GF-D8 (cell line): ENCODE results near the gene SNRNP48.

Experiments used
- DNase-seq: peaks from one replicate; lab custom pipeline; 2025; lab: John Stamatoyannopoulos, UW

The SNRNP48 gene

DNA sequence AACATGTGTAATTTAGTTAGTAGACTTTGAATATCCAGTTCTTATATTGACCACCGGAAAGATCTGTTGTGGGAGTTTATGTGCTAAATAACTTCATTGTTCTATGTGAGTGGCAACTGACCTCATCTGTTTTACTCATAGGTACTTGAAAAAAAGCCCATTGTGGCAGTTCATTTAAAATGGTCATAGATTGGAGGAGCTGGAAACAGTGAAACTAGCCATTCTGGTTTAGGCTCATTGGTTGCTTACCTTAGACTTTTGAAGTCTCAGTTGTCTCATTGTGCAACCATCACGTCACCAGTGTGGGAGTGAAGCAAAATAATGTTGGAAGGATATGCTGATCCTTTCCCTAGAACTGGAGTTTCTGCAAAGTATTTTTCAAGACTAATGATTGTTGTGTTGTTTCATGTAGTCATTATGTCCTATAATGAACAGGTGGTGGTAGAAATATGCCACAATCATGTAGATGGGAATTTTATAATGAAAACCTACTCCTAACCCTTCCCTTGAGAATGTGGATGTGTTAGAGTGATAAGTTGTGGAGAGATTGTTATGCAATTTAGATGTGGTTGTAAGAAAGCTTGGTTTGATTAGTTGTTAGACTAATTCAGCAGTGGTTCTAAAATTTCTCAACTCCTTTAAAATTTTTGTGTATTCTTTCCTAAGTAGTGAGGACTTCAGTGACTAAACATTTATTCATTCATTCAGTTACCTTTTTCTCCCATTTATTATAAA, 30.2 kb upstream of the SNRNP48 start:
- no peak for DNase-seq

DNA sequence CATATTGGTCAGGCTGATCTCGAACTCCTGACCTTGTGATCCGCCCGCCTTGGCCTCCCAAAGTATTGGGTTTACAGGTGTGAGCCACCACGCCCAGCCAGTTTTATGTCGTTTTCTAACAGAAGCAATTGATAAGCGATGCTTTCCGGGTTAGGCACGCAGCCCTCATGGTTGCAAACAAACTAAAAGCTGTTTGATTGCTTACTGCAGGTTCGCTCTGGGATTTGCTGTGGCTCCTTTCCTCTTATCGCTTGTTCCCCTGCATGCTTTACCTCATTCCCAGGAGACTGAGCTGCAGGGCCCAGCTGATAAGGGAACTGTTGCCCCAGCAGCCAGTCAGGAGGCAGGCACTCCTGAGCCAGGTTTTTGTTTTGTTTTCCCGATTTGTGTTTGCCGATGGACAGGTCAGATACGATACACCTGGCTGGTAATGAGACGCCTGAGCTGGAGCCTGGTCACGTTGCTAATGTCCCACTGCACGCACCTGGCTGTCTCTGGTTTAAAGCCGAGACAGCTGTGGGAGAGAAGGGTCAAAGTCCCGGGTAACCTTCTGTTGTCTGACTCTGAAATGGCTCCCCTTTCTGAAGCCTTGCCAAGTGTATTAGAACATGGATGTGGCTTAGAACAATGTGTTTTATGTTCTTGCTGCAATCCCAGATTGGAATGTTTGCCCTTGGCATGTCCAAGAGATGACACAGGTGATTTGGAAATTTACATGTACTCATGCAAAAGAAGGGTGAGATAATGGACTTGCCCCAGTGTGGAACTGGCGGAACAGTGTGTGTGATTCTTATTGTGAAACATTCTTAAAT, 28.6 kb upstream of the SNRNP48 start:
- DNase-seq, result no peak

DNA sequence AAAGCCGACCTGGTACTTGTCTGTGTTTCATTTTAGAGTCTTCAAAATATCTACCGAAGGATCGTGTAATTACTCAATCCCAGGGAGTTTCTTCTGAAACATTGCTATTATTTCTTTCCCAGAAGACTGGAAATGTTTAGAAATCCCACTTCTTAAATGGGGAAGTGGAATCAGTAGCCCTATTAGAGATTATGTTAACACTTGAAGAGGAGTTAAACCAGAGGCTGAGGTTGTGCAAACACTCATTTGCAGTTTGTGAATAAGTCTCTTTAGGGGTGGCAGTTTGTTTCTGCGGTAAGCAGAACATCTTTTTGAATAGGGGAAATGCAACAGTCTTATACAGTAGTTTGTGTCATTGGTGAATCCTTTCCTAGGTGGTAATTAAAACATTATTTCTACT, 27.2 kb upstream of the SNRNP48 start:
- no peak for DNase-seq

DNA sequence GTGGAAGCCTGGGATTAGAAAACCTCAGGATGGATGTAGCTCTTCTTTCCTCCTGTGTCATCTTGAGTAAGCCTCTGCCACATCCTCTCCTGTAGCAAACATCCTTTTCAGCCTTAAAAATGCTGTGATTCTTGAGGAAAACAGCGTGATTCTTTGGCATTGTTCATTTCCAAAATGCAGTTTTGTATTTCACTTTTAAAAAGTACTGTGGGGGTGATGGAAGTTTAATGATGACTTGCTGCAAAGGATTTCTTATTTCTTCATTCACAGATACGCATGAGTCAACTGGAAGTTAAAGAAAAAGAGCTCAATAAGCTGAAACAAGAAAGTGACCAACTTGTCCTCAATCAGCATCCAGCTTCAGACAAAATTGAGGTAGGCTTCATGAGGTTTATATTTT, 23.9 kb upstream of the SNRNP48 start:
- DNase-seq, result no peak

- no peak for DNase-seq
These were observed 23.3 kb upstream of the SNRNP48 start for GRCh38 chr6:7566617-7567173.

- DNase-seq, result no peak
These were observed 22.0 kb upstream of the SNRNP48 start for GRCh38 chr6:7568021-7568420.

GRCh38 chr6:7569082-7569481, 20.9 kb upstream of the SNRNP48 start:
- DNase-seq, result no peak

DNA sequence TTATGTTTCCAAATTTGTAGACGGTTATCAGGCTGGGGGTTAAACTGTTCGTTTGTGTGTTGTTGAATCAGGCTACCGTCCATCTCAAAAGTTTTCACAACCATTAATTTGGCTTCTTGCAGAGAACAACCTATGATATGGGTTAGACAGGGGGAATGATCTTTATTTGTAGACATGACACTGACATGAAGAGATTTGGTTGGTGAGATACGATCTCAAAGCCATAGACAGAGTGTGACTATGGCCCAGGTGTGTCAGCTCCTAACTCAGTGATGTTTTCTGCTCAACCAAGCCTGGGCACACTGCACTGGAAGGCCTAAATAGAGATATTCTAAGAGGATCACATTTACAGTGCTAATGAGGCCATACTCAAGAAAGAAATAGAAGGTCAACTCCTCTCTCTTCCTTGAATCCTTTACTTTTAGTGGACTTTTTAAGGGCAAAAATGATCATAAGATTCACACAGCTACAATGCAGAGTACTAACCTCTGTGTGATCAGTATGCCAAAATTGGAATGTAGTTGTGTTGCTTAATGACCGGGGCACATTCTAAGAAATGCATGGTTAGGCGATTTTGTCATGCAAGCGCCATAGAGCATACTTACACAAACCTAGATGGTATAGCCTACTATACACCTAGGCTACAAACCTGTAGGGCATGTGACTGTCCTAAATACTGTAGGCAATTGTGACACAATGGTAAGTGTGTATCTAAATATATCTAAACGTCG, 17.6 kb upstream of the SNRNP48 start:
- DNase-seq, result no peak

GRCh38 chr6:7574500-7574899, 15.5 kb upstream of the SNRNP48 start:
- no peak for DNase-seq

- no peak for DNase-seq
These were observed 11.5 kb upstream of the SNRNP48 start for GRCh38 chr6:7578516-7578915.

- DNase-seq, result no peak
These were observed 11.1 kb upstream of the SNRNP48 start for GRCh38 chr6:7578931-7579330.

GRCh38 chr6:7579851-7580250, 10.1 kb upstream of the SNRNP48 start:
- DNase-seq, result no peak

- DNase-seq, result no peak
These were observed 9.5 kb upstream of the SNRNP48 start for GRCh38 chr6:7580537-7580926.

- DNase-seq, result no peak
These were observed 8.9 kb upstream of the SNRNP48 start for GRCh38 chr6:7580927-7581618.

DNA sequence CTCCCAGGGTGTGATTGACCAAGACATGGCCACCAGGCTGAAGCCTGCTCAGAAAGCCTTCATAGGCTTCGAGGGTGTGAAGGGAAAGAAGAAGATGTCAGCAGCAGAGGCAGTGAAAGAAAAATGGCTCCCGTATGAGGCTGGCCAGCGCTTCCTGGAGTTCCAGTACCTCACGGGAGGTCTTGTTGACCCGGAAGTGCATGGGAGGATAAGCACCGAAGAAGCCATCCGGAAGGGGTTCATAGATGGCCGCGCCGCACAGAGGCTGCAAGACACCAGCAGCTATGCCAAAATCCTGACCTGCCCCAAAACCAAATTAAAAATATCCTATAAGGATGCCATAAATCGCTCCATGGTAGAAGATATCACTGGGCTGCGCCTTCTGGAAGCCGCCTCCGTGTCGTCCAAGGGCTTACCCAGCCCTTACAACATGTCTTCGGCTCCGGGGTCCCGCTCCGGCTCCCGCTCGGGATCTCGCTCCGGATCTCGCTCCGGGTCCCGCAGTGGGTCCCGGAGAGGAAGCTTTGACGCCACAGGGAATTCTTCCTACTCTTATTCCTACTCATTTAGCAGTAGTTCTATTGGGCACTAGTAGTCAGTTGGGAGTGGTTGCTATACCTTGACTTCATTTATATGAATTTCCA, 4.6 kb upstream of the SNRNP48 start:
- no peak for DNase-seq

- DNase-seq, result no peak
These were observed 2.3 kb upstream of the SNRNP48 start for GRCh38 chr6:7587631-7588100.

- DNase-seq, result no peak
These were observed 1.5 kb upstream of the SNRNP48 start for GRCh38 chr6:7588506-7588905.

DNA sequence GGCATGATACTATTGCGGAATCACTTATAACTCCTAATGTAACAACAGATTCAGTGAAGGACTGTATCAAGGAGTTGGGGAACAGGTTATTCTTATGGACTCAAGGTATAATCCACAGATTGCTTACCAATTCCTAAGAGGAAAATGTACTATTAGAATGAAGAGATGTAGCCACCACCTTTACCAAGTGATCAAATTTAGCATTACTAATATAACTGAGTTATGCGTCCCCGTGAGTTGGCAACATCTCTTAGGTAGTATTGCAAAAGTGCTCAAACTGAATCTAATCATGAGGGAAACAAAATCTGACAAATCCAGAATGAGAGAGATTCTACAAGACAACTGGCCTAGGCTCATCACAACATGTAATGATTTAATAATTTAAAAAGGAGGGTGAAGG, 777 bp upstream of the SNRNP48 start:
- DNase-seq, result no peak

DNA sequence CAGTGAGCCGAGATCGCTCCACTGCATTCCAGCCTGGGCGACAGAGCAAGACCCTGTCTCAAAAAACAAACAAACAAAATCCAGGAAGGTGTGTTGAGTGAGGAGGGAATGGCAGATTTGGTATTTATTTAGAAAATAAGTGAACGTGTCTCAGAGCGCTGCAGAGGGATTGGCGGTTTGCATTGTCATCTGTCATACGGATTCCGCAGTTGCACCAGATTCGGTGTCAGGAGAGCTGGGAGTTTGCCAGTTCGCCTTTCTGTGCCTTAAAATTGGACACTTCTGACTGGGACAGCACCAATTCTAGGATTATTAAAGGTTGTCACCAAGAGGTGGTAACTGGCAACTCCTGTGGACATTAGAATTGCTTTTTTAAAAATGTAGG, 912 bp downstream of the SNRNP48 start:
- DNase-seq, result no peak

GRCh38 chr6:7591770-7592169, 1.8 kb downstream of the SNRNP48 start:
- DNase-seq, result no peak

DNA sequence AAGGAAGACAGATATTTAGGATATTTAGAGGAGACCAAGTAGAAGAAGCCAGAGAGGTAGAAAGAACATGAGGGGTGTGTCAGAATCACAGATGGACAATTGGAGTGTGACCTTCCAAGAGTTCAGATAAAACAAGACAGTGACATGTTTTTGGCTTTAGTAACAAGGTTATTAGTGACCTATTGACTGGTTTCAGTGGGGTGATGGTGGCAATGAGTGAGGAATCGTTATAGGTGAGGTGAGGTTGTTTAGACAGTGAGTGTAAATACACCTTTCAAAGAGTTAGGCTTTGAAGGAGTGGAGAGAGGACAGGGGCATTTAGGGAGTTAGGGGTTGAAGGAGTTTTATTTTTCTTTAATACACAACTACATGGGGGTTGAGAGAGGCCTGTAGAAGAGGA, 3.2 kb downstream of the SNRNP48 start:
- DNase-seq, result no peak
